ENCODE results near the gene PTPN14.

DNA sequence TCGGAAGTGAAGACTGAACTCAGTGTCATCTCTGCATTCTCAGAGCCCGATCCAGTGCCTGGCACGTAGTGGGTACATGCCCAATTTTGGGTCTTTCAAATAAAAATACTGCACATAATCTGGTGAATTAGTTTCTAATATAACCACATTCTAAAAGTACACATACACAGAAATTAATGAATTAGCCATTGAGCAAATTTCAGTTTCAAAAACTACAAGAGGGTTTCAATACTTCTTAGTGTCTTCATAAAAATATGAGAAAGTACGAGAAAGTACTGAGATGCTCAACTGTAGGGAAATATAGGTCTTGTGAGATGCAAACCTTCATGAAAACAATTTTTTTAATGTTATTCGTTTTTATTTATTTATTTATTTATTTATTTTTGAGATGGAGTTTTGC, 183.6 kb downstream of the PTPN14 start:
- TF ChIP-seq CTCF (IDR thresholded peaks at IDR 0.05), result no peak
- no peak for TF ChIP-seq POLR2A (IDR thresholded peaks at IDR 0.05)
